Stimulated activated CD4-positive, alpha-beta T cell treated with anti-CD3 and anti-CD28 coated beads, Interleukin-2, amount 100 ng/mL, for 24 hours (primary cell): ENCODE measurements around the gene CCNK.

Source experiments
- DNase-seq, 2 donors: peaks; one replicate each; pipeline ENCODE4 v3.0.0-alpha.2; 2020

The CCNK gene

GRCh38 chr14:99521176-99522024 is 40.2 kb downstream of the CCNK start:
- no peak for DNase-seq

DNA sequence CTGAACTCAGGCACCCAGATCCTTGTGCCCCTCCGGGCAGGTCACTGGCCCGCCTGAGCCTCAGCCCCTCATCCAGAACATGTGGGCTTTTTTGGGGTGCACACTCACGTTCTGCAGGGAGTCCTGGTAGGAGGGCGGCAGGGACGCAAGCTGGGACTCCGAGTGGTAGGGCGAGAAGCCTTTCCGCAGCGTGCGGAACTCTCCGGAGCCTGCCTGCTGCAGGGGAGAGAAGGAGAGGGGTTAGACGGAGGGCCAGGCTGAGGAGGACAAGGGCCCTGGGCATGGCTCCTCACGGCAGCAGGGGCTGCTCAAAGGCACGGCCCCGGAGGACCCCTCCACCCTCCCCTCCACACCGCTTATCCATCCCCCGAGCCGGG is 40.8 kb downstream of the CCNK start:
- DNase-seq: no peak

DNA sequence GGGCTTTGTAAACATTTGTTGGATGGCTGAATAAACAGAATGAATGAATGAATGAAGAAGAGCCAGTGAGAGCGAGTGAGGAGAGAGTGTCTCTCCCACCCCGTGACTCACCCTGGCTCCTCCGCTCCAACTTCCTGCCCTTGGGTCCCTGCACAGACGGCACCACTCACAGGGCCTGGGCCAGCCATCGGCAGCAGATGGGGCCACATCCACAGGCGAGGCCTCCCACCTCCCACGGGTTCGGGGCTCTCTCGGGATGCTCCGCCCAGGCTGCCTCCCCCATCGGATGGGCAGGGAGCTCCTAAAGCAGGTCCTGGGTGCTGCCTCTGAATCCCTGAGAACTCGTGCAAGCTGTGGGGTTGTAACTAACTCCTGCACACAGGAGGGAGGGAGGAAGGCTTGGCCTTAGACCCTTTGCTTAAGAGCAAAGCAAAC is 41.3 kb downstream of the CCNK start:
- DNase-seq: no peak

- no peak for DNase-seq
These were observed 41.9 kb downstream of the CCNK start for GRCh38 chr14:99522934-99523703.

DNA sequence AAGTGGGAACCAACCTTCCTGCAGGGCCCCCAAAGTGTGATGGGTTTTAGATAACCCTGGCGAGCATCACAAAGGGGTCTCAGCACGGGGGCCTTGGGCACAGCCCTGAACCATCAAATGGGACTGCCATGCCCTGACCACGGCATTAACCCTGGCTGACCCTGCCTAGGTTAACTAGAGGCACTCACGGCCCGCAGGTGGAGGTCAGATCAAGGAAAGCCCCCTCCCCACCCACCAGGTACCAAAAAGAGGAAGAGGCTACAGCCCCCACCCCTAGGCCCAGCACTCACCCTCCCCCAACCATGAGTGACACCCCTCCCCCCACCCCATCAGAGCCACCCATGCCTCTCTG is 42.5 kb downstream of the CCNK start:
- no peak for DNase-seq

- DNase-seq: no peak
These were observed 43.0 kb downstream of the CCNK start for GRCh38 chr14:99524091-99524661.

DNA sequence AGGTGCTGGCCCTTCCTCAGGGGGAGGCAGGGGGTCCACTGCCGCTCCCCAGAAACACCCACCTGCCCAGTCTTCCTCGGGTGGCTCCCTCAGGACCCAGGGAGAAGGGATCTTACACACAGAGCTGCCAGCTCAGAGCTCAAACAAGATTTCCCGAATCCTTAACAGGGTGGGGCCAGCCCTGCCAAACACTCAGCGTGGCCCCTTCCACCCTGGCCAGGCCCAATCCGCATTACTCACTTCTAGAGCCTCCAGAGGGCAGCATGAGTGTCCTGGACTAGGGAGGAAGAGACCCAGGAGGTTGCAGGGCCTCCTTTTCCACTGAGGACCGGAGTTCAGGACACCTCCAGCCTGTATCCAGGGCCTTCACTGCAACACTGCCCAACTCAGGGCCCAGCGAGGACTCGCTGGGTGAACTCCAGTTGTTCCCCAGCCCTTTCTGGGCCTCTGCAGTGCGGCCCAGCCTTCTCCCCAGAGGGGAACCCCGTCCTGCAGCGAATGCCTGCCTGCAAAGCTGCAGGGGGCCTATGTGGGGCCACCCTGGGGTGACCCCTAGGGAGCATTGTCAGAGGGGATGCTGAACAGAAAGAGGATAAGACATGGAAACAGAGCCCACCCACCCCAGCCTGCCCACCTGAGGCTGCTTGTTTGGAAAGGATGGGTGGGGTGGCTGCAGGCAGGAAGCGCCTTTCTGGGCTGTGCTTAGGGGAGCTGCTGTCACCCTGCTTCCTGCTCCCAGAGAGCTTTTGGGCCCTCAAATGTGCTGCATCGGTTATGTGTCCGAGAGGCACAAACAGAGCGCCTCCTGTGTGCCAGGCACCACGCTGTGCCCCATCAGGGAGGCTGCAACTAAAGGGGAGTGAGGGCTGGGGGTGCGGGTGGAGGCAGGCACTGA is 43.8 kb downstream of the CCNK start:
- DNase-seq: peak in 1 of 2 donors; percentile 8

DNA sequence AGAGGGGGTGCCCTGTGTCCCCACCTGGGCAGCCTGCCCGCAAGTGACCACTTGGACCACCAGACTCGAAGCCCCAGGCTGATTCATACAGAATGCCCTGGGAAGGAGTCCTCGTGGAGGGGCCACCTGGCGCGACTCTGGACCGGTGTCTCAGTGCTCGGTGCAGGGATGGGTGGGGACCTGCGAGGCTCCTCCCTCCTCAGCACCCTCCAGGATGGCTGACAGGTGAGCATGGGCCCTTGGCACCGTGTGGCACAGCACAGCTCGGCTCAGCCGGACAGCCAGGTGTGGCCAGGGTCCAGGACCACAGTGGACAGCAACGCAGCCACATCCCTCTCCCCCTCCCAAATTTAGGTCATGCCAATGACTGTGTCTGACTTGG is 44.5 kb downstream of the CCNK start:
- no peak for DNase-seq

DNA sequence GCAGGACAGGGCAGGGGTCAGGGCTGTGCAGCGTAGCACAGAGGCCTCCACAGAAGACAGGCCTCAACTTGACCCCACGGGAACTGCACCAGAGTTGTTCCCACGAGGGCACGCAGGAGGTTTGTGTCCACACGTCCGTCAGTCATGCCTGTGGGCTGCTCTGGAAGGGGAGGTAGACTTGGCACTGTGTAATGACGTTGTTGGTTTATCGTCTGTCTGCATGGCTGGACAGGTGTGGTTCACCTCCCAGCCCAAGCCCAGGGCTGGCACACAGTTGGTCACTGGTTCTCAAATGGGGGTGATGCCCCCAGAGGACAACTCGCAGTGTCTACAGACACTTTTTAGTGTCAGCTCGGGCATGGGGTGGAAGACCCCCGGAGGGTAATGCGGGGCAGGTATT is 45.8 kb downstream of the CCNK start:
- no peak for DNase-seq

DNA sequence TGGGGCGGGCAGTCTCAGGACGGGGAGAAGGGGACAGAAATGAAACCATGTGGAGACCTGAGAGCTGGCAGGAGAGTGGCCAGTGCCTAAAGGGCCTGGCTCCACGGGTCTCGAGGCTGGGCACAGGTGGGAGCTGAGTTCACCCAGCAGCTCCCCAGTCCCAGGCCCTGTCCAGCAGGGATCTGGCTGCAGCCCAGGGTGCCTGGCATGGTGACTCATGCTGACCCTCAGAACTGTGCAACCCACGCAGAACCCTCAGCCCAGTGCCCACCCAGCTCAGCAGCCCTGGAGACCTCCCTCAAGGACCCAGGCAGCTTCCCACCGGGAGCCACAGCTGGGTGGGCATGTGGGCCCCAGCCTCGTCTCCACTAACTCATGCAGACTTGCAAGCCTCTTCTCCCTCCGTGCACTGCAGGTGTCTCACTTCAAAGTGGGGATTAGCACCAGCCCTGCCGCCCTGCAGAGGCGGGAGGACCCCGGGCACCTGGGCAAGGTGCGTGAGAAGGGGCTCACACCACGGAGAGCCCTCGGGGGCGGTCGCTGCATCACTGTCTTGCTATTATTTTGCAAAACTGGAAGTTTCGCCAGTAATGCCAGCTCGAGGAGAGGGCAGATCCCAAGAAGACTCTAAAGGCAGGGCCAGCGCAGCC is 46.3 kb downstream of the CCNK start:
- DNase-seq: no peak

DNA sequence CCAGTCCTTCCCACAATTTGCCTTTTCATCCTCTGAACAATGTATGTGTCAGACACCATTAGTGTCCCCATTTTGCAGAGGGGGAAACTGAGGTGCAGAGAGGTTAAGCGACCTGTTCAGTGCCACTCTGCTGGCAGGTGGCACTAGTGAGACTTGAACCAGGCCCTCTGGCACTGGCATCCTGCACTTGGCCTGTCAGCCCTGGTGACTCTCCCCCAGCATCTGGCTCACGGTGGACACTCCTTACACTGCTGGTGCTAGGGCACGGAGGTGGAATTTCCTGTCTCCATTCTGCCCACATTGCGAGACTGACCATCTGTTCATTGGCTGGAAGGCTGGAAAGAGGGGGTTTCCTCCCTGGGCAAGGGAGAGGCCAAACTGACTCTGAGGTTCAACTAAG is 48.7 kb downstream of the CCNK start:
- no peak for DNase-seq

GRCh38 chr14:99530407-99531155 is 49.4 kb downstream of the CCNK start:
- no peak for DNase-seq

GRCh38 chr14:99531251-99532096 is 50.3 kb downstream of the CCNK start:
- no peak for DNase-seq

GRCh38 chr14:99532310-99532709 is 51.1 kb downstream of the CCNK start:
- no peak for DNase-seq

- DNase-seq: no peak
These were observed 53.1 kb downstream of the CCNK start for GRCh38 chr14:99534333-99534732.

DNA sequence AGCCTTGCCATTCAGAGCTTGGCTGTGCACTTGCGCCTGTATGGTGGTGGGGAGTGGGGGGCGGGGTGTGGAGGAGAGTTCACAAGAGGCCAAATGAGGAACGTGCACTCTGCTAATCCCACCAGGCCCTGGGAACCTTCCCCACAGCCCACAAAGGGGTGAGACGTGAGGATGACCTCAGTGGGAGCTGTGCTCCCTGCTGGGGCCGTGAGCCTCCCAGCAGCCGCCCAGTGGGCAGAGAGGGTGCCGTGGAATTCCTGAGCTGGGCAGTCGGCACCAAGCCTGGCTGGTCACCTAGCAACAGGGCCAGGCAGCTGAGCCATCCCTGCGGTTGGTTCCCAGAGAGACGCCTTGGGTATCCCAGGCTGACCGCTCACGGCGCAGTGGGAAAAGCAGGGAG is 53.7 kb downstream of the CCNK start:
- DNase-seq: no peak

- DNase-seq: no peak
These were observed 54.2 kb downstream of the CCNK start for GRCh38 chr14:99535448-99535847.

DNA sequence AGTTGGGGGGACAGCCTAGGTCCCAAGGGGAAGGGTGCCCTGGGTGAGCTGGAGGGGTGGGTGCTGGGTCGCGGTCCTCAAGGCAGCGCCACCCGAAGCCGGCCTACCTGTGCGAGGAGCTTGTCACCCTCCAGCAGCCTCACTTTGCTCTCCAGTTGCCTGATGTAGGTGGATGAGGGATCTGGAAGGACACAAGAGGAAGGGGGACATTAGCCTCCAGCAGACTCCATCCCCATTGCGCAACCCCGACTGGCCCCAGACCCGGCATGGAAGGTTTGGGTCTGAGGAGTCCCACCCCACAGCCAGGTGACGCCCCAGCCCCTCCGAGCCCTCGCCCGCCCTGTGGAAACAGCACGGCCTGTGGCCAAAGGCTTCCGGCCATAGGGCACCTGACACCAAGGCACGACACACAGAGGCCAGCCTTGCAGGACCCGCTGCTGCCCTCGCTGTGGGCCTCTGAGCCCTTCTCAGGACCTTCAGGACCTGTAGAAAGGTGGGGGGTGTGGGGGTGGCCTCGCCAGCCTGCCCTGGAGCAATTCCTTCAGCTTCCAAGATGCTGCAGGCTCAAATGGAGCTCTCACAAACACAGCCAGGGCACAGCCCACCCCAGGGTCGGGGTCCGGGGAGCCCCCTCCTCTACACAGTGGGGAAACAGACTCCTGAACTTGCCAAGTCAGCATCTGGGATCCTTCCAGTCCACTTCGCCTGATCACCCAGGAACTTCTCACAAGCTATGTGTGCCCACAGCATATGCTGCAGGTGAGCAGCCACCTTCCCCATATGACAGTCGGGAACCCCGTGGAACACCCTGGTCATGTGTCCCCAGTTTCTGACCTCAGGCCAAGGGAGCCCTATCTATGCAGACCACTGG is 54.9 kb downstream of the CCNK start:
- DNase-seq: no peak

DNA sequence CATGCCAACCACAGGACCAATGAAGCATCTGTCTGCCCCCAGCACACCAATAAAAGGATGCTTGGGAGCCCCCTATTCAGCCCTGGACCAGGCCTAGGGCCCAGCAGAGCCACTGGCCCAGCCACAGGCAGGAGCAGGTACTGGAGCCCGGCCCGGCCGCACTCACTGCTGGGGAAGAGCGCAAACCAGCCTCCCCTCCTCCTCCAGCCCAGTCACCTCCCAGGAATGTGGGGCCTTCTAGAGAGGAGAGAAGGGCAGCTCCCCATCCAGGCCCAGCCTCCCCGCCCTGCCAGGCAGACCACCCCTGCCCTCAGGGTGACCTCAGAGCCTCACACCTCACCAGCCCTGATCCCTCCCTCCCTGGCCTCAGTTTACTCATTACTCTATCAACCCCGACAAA is 56.2 kb downstream of the CCNK start:
- DNase-seq: no peak

DNA sequence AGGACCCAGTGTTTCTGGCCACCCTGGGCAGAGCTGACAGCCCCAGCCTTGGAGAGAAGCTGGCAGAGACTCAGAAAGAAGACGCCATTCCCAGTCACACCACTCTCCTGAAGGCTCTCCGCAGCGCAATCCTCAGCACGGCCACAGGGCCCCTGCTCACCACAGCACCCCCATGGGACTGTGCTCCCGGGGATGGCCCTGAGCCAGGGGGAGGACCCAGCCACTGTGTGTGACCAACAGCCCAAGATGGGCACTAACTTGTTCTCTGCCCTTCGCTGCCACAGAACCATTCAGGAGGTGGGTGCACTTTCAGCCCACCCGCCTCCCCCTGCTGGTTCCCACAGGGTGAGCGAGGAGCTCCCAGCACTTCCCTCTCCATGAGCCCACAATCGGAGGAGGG is 57.1 kb downstream of the CCNK start:
- DNase-seq: no peak
